Measurements from ENCODE around the gene AURKA. TPM values are rescaled to one million over a fixed set of nuclear protein-coding genes. Genes with fewer than 3 reads are reported as not detected.

The AURKA gene
- total and polyA plus RNA-seq, 2 of the 8 experiments (the other 6 are each of a cell fraction or from before 2014, with no cell fraction given) = 45.8 to 84.8 TPM

- Histone ChIP-seq H2BK5ac (ENCODE audit: low read depth, low read length) (no peak overlapping the region), H3K36me3 (ENCODE audit: control insufficient read depth in 2 of 4, insufficient read depth in 4 of 4, low read length in 3 of 4) (no peaks in the 10 kb centered on the region), H3K23me2 (ENCODE audit: low read depth, low read length) (no peaks in the 10 kb centered on the region), H2BK20ac (ENCODE audit: low read length) (no peak overlapping the region), H2AK5ac (ENCODE audit: low read depth, low read length) (no peak overlapping the region), H3K9ac (replicated peaks in 1 of 4; ENCODE audit: extremely low read depth in 1 of 4, low read depth in 3 of 4, low read length in 3 of 4) (no peak overlapping the region), H4K8ac (ENCODE audit: extremely low read depth, insufficient read depth, low read length) (no peak overlapping the region), H3K27me3 (replicated peaks in 1 of 4; ENCODE audit: control insufficient read depth in 3 of 4, extremely low read depth in 1 of 4, insufficient read depth in 3 of 4, low read length in 3 of 4) (peaks cover 0 to 1% (median 0%) of the 10 kb centered on the region in 4 experiments; a peak in 2 of 7 replicates), H2BK12ac (ENCODE audit: low read depth, low read length) (no peak overlapping the region), H3K4ac (replicated peaks; ENCODE audit: insufficient read length, low read depth, low read length) (no peak overlapping the region), H3K18ac (ENCODE audit: extremely low read depth, low read length) (no peak overlapping the region), H2AFZ (ENCODE audit: low read length) (no peak overlapping the region), H3K4me2 (ENCODE audit: insufficient read depth in 1 of 2, low read depth in 2 of 2, low read length in 2 of 2) (no peak overlapping the region), H3K79me1 (ENCODE audit: low read depth, low read length) (no peaks in the 10 kb centered on the region), H3K79me2 (ENCODE audit: control insufficient read depth in 1 of 2, insufficient read depth in 2 of 2, low read length in 2 of 2) (no peaks in the 10 kb centered on the region), H4K20me1 (replicated peaks in 1 of 2; ENCODE audit: control insufficient read depth in 1 of 2, insufficient read depth in 2 of 2, low read length in 2 of 2) (peaks cover 0 to 1% of the 10 kb centered on the region in 2 experiments), H4K5ac (ENCODE audit: insufficient read length, low read depth, low read length) (no peak overlapping the region), H3K4me3 (ENCODE audit: extremely low read depth in 1 of 4, insufficient read depth in 2 of 4, low read depth in 3 of 4, low read length in 4 of 4) (no peak overlapping the region), H3K9me3 (ENCODE audit: insufficient read depth in 2 of 2, low read depth in 1 of 2, low read length in 1 of 2) (no peaks in the 10 kb centered on the region), H4K91ac (replicated peaks; ENCODE audit: insufficient read length, low read length) (no peak overlapping the region), H2BK120ac (replicated peaks; ENCODE audit: low read depth, low read length) (no peak overlapping the region), H2BK15ac (ENCODE audit: low read length) (no peak overlapping the region), H3K14ac (ENCODE audit: insufficient read length) (no peak overlapping the region), H3K56ac (replicated peaks; ENCODE audit: insufficient read length, low read depth, low read length) (no peak overlapping the region), H3K23ac (ENCODE audit: insufficient read length) (no peak overlapping the region), H3K27ac (ENCODE audit: low read depth, low read length) (no peak overlapping the region), H3K4me1 (replicated peaks in 1 of 4; ENCODE audit: control insufficient read depth in 3 of 4, insufficient read depth in 4 of 4, low read length in 3 of 4) (no peaks in the 10 kb centered on the region)
- 72 to 100% methylated on average over 2 to 6 of the region's 6 CpGs for WGBS, 2 experiments (ENCODE audit: extremely low coverage in 1 of 2, insufficient coverage in 1 of 2, insufficient read length in 1 of 2, insufficient replicate concordance in 2 of 2, low coverage in 1 of 2, low lambda C conversion rate in 2 of 2, missing lambda C conversion rate in 1 of 2)
- POLR2A ChIA-PET (ENCODE audit: partially characterized antibody) = no interaction called here
- CTCF ChIA-PET (ENCODE audit: partially characterized antibody) = interaction anchor here (0.9 to 1.2 kb wide), 3 partner anchors 14 to 147 kb away, joined by 3 read pairs; no protein-coding TSS in a partner anchor
- no peak for DNase-seq (ENCODE audit: low read depth in 1 of 2, low spot score in 2 of 2)
- TF ChIP-seq PHF8 (conservative IDR thresholded peaks at IDR 0.05; ENCODE audit: low read depth, low read length) (no peak), CEBPB (IDR thresholded peaks at IDR 0.05; ENCODE audit: low read depth, low read length) (no peak), CBX5 (IDR thresholded peaks at IDR 0.05; ENCODE audit: low read depth, low read length) (no peak), BCL11A (IDR thresholded peaks at IDR 0.05; ENCODE audit: low read depth in 2 of 2, low read length in 2 of 2) (no peak)
- no peak for FAIRE-seq
Observed at GRCh38 chr20:56429502-56429901, 37.5 kb upstream of the AURKA start.

Data from H1 (cell line).